Fibroblast of skin of right biceps (primary cell): ENCODE measurements around the gene KHK.

Source experiments
- DNase-seq: peaks from one replicate; pipeline ENCODE4 v3.0.0-alpha.2; 2013

KHK gene

GRCh38 chr2:27131429-27131828 is 44.9 kb downstream of the KHK start:
- DNase-seq: no peak

GRCh38 chr2:27133195-27133875 is 46.8 kb downstream of the KHK start:
- no peak for DNase-seq

DNA sequence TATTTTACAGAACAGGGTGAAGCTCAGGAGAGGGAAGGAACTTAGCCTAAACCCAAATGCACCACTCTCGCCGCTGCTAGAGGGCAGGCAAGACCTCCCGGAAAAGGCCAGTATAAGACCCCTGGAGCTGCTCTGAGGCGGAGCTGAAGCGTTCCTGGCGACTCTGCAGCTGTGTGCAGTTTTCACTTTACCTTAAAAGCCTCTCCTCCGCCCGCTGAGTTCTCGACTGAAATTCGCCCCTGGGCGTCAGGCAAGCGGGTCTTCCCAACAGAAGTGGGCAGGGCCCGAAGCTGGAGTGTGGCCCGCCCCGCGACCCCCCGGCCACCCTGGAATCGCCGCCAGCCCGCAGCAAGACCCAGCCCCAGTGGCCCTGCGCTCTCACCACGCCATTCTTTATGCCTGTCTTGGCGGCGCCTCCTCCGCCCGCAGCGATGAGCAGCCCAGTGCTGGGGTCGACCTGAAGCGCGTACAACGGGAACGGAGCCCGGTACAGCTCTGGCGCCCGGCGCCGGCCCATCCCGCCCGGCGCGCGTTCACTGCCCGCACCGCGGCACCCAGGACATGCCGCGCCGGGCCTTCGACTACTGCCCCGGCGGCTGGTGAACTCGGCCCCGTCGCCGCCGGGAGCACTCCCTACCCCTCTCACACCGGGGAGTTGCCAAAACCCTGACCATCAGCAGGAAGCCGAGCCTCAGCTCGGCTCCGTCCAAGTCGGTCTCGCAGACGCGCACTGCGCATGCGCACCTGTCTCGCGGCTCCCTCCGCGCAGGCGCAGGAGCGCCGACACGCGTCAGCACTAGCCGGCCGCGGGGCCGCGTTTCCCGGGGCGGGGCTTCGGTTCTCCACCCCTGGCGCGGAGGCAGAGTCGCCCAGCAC is 47.6 kb downstream of the KHK start, which contains the start of gene PREB:
PREB (minus strand) TSS at position 732 of the 876 bp plus-strand sequence; CDS start at position 517, 215 bp downstream.
- DNase-seq: peak; percentile 95

DNA sequence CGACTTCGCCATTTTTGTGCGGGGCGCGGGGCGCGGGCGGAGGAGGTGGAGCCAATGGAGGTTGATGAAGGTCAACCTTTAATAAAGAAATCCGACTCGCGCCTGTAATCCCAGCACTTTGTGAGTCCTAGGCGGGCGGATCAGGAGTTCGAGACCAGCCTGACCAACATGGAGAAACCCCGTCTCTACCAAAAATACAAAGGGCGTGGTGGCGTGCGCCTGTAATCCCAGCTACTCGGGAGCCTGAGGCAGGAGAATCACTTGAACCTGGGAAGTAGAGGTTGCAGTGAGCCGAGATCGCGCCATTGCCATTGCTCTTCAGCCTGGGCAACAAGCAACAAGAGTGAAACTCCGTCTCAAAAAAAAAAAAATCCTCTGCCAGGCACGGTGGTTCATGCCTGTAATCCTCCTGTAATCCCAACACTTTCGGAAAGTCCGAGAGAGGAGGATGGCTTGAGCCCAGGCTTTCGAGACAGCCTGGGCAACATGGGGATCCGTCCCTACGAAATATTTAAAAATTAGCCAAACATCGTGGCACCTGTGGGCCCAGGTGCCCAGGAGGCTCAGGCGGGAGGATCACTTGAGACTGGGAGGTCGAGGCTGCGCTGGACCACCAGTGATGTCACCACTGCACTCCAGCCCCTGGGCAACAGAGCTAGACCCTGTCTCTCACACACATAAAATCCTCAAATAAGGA is 48.4 kb downstream of the KHK start:
- DNase-seq: no peak

DNA sequence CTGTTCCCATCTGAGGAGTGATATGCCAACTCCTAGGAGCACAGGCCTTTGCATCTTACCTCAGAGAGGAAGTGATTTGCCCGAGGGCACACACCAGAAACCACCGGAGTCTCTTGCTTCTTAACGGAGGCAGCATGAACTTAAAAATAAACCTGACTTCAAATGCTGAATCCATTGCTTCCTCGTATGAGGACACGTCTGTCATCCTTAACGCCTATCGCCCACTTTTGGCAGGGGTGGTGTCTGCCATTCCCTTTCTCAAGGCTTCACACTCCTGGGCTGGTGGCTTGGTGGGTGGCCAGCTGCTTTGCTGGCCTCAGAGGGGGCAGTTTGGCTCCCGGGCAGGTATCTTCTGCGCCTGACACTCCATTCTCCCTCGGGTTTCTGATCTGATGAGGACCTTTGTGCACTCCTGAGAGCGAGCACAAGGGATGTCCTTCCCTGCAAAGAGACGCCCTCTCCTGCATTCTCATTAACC is 48.9 kb downstream of the KHK start:
- DNase-seq: no peak

DNA sequence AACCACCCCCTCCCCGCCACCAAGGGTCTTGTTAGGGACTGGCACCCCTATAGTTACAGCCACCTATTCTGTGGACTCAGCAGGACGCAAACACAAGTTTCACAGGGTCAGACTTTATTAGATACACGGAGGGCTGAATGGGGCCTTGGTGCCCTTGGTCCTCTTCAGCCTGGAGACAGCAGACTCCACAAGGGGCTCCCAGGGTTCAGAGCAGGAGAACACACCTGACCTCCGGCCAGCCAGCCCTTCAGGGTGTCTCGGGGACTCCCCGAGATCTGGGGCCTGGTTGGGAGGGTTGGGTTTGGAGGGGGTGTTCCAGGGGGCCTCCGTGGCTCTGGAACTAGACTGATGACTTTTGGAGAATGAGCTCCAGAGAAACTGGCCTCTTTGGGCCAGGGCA is 50.2 kb downstream of the KHK start:
- no peak for DNase-seq

GRCh38 chr2:27137322-27137935 is 50.9 kb downstream of the KHK start:
- no peak for DNase-seq

DNA sequence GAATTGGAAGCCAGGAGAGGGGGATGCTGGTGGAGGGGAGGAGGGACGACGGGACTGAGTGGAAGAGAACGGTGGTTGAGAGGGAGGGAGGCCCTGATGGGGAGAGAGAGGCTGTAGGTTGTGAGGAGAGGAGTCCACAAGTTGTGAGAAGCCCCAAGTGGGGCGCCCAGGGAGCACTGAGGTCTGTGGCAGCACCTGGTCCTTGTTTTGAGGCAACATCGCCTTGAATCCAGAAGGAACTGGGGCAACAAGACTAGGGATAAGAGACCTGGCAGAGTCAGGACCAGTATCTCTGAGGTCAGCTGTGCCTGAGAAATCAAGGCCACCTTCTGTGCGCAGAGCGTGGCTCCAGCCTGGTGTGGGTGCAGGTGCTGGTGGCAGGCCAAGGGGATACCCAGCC is 51.5 kb downstream of the KHK start:
- no peak for DNase-seq

- DNase-seq: no peak
These were observed 52.7 kb downstream of the KHK start, which contains the start of gene PRR30 for GRCh38 chr2:27139310-27139709. Gene PRR30 (minus strand): TSS chr2:27139410. CDS start chr2:27138329, 1,081 bp downstream.

DNA sequence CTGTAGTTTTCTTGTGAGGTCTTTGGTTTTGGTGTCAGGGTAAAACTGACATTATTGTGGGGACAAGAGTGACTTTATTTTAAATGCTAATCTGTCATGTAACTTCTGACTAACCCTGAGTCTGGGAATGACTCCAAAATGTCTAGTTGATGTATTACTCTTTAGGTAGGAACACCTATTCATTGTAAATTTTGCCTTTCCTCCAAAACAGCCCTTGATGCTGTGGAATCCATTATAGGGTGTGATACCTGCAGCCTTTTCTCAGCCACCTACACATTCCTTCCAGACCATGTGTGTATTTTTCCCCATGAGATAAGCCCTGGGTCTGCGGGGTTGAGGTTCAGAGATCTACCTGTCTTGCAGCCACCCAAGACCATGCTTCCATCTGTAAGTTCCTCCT is 56.7 kb downstream of the KHK start:
- DNase-seq: no peak

DNA sequence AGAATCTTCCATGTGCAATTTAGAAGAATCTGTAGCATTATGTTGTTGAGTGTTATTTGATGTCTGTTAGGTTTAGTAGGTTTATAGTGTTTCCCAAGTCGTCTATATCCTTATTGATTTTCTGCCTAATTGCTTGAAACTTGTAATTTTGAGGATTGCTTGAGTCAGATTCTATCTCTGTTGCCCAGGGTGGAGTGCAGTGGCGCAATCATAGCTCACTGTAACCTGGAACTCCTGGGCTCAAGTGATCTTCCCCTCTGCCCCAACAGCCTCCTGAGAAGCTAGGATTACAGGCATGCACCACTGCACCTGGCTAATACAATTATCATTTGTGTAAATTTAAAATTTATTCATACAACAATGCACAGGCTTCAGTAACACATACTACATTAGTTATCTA is 59.1 kb downstream of the KHK start:
- DNase-seq: no peak

GRCh38 chr2:27147935-27148334 is 61.4 kb downstream of the KHK start:
- DNase-seq: no peak

DNA sequence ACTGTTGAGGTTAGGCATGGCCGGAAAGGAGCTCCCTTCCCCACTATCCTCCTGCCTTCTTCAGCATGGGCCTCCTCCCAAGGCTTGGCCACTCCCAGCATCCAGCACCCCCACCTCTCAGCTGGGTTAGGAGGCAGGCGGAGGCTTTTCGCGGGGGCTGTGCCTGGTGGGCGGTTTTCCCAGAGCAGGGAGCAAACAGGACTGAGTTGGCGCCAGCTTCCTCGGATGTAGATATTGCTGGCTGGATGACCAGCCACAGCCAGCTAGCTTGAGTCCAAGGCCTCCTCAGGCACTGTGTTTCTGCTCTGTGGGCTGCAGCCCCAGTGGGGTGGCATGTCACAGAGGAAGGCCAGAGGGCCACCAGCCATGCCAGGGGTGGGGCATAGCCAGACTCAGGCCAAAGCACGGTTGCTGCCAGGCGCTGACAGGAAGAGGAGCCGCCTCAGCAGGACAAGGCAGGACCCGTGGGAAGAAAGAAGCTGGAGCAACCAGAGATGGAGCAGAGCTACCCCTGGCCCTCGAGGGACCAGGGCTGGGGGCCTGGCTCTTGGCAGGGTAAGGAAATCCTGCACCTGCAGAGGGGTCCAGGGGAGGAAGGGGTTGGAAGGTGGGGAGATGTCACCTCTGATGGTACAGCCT is 62.3 kb downstream of the KHK start, which contains the start of gene TCF23:
TCF23 (plus strand) TSS at position 204 of the 639 bp plus-strand sequence; CDS start at position 334, 130 bp downstream.
- no peak for DNase-seq

DNA sequence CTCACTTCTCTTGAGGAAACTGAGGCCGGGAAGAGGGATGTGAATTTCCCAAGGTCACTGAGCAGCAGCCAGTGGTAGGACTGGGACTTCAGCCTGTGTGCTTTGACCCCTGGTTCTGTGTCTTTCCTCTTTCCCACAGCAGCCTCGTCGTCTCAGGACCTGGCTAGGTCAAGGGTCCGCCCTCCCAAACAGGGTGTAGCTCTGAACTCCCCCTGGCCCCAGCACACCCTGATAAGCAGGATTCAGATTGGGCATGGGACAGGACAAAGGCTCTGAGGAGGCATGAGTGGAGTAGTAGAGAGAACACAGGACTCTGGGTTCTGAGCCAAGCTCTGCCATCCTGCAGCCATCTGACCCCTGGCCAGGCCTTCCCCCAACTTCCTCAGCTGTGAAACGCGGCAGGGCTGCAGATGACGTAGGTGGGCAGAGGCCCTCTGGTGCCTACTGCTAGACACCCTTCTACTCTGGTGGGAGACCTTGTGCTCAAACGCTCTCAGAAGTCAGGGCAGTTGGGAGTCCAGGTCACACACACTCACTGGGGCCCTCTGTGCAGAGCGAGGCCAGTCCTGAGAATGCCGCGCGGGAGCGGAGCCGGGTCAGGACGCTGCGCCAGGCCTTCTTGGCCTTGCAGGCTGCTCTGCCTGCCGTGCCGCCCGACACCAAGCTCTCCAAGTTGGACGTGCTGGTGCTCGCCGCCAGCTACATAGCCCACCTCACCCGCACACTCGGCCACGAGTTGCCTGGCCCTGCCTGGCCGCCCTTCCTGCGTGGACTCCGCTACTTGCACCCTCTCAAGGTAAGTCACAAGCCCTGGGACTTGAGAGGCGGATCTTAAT is 63.2 kb downstream of the KHK start:
- DNase-seq: no peak
